Left kidney (tissue), 2 donors: ENCODE measurements around the gene SENP1. TPM values are rescaled to one million over a fixed set of nuclear protein-coding genes. Genes with fewer than 3 reads are reported as not detected.

Experiments used
- DNase-seq: peaks from one replicate; pipeline ENCODE4 v3.0.0-alpha.2; 2013
- polyA plus RNA-seq: library from polyadenylated mRNA; unstranded; fragments of 120-200 nt; gene quantifications from one replicate; pipeline ENCODE4 v1.2.1, GENCODE V29; 2013; ENCODE audit not compliant: insufficient read length

SENP1 gene
- polyA plus RNA-seq, 1 donor = 31.7 TPM

GRCh38 chr12:48017921-48018617, 87.8 kb downstream of the SENP1 start:
- DNase-seq = no peak

- no peak for DNase-seq
Measured at GRCh38 chr12:48017496-48017895, 88.4 kb downstream of the SENP1 start.

GRCh38 chr12:48016373-48017020, 89.4 kb downstream of the SENP1 start:
- DNase-seq = no peak

- DNase-seq = no peak
Measured at GRCh38 chr12:48015954-48016353, 89.9 kb downstream of the SENP1 start.

GRCh38 chr12:48015129-48015528, 90.8 kb downstream of the SENP1 start:
- no peak for DNase-seq

- no peak for DNase-seq
Measured at GRCh38 chr12:48013287-48013686, 92.6 kb downstream of the SENP1 start.

- no peak for DNase-seq
Measured at GRCh38 chr12:48012070-48012469, 93.8 kb downstream of the SENP1 start.

- no peak for DNase-seq
Measured at GRCh38 chr12:48010366-48010970, 95.4 kb downstream of the SENP1 start.

GRCh38 chr12:48009471-48009870, 96.4 kb downstream of the SENP1 start:
- DNase-seq = no peak

- DNase-seq = no peak
Measured at GRCh38 chr12:48008950-48009349, 96.9 kb downstream of the SENP1 start.

GRCh38 chr12:48008349-48008748, 97.5 kb downstream of the SENP1 start:
- no peak for DNase-seq

GRCh38 chr12:48007206-48007605, 98.7 kb downstream of the SENP1 start:
- DNase-seq = no peak

GRCh38 chr12:48005750-48006021, 100.2 kb downstream of the SENP1 start:
- no peak for DNase-seq

GRCh38 chr12:48005001-48005749, 100.7 kb downstream of the SENP1 start:
- DNase-seq = peak; percentile 46

- peak; percentile 65 for DNase-seq
Measured at GRCh38 chr12:48004053-48004941, 101.6 kb downstream of the SENP1 start, which contains the start of gene COL2A1. TSS of gene COL2A1 (minus strand) at chr12:48004476. CDS start at chr12:48004321, 155 bp downstream.

- DNase-seq = peak; percentile 27
Measured at GRCh38 chr12:48003226-48004052, 102.4 kb downstream of the SENP1 start.

- peak; percentile 63 for DNase-seq
Measured at GRCh38 chr12:48002773-48003218, 103.1 kb downstream of the SENP1 start.

GRCh38 chr12:48002414-48002730, 103.5 kb downstream of the SENP1 start:
- no peak for DNase-seq

- peak; percentile 75 for DNase-seq
Measured at GRCh38 chr12:48001505-48002413, 104.1 kb downstream of the SENP1 start.
